Muscle layer of colon (tissue), 2 donors: ENCODE results near the gene SYNJ1.
"Not testable (repeated sequence)": the region's sequence is repeated elsewhere in the genome, so short reads cannot be mapped to it uniquely, and the experiment has no call there.

Experiments
- H3K27ac ChIP-seq: one replicate; pipeline ENCODE4 v1.7.0; 2013; ENCODE audit warnings: low read depth, mild to moderate bottlenecking, low read length, moderate library complexity
- H3K27me3 ChIP-seq, 2 donors: one replicate each; pipeline ENCODE4 v1.7.0; 2013; ENCODE audit warnings: low read length in 2 of 2, mild to moderate bottlenecking in 2 of 2; ENCODE audit not compliant: insufficient read depth in 2 of 2, control insufficient read depth in 1 of 2
- H3K36me3 ChIP-seq: one replicate; pipeline ENCODE4 v1.7.0; 2013; ENCODE audit warnings: mild to moderate bottlenecking, low read length; ENCODE audit not compliant: insufficient read depth
- H3K4me1 ChIP-seq: one replicate; pipeline ENCODE4 v1.7.0; 2013; ENCODE audit warnings: mild to moderate bottlenecking, low read length; ENCODE audit not compliant: insufficient read depth
- H3K4me3 ChIP-seq, 2 donors: one replicate each; pipeline ENCODE4 v1.7.0; 2013; ENCODE audit warnings: low read length in 2 of 2, low read depth in 1 of 2, mild to moderate bottlenecking in 1 of 2, moderate library complexity in 1 of 2
- H3K9ac ChIP-seq: one replicate; pipeline ENCODE4 v1.7.0; 2013; ENCODE audit warnings: low read length
- H3K9me3 ChIP-seq: one replicate; pipeline ENCODE4 v1.7.0; 2013; ENCODE audit warnings: mild to moderate bottlenecking, low read length
- donor health status: abdominal sarcoma.
- donor health status: Adenocarcinoma of cecum.

SYNJ1 gene

DNA sequence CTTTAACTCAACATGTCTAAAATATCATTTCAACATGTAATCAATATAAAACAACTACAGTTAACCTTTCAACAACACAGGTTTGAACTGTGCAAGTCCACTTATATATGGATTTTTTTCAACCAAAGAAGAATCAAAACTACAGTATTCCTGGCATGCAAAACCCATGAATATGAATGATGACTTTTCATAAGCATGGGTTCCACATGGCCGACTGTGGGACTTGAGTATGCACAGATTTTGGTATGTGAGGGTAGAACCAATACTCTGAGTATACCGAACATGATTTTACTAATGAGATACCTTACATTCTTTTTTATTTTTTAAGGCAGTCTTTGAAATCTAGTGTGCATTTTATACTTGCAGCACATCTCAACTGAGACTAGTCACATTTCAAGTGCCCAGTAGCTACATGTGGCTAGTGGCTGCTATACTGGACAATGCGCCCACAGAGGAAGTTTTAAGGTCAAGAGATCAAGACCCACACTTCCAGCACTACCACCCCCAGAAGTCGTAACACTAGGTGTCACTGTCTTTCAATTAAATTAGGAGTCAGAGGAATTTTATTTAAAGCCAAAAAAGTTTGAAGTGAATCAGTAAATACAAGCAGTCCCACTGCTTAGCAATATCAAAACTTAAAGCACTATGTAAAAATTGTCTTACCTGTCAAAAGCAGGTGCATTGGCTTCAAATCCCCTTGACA, 40.0 kb downstream of the SYNJ1 start:
- Histone ChIP-seq H3K36me3 (no peaks in the 10 kb centered on the region), H3K4me1 (no peaks in the 10 kb centered on the region), H3K27ac (no peak overlapping the region), H3K9ac (no peak overlapping the region), H3K27me3 (no peaks in the 10 kb centered on the region), H3K4me3 (no peak overlapping the region), H3K9me3 (no peaks in the 10 kb centered on the region)

DNA sequence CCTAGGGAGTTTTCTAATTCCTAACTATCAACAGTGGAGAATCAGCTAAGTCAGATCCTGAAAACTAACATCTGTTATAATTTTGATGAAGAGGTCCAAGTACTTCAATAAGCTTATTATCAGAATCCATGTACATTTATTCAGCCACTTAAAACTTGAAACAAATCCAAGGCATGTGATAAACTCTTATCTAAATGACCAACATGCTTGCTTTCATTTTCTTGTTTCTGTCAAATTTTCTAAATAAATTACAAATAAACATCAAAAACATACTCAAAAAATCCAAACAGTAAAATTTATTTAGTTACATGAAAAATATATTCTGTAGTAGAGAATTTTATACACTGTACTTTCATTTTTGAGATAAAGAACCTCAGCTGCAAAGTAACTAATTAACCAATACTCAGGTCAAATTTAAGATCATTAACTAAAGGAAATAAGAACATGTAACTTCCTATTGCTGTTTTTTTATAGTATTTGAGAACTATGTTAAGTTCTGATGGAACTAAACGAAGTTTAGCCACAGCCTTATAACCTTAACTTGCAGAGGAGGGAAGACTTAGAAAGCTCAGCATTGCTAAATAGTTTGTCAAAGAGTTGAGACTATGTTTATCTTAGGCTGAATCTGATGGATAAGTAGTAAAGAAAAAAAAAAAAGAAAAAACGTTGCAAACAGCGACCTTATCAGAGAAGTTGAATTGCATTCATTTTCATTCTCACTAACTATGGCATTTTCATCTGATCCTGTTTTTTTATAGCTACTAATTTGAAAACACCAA, 44.9 kb downstream of the SYNJ1 start:
- H3K27ac ChIP-seq: no peak overlapping the region
- no peak overlapping the region for H3K9ac ChIP-seq
- no peaks in the 10 kb centered on the region for H3K27me3 ChIP-seq
- no peak overlapping the region for H3K4me3 ChIP-seq
- no peaks in the 10 kb centered on the region for H3K4me1 ChIP-seq
- no peaks in the 10 kb centered on the region for H3K9me3 ChIP-seq
- H3K36me3 ChIP-seq: peaks cover 5% of the 10 kb centered on the region

DNA sequence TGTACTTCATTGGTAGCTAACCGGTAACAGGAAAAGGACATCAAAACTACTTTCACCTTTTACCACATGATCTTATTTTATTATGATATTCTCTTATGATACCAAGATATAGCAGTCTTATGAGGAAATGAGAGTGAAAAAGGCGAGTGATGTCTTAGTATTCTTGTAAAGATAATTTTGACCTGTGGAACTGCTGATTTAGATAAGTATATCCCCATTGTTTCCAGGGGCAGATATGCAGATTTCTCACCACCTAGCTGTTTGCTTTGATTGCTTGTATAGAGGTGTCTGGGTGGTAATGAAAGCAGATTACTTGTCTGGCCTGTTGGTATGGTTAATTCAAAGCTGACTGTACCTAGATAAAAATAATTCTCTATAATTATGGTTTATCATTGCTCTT, 53.1 kb downstream of the SYNJ1 start:
- no peaks in the 10 kb centered on the region for H3K4me1 ChIP-seq
- no peaks in the 10 kb centered on the region for H3K27me3 ChIP-seq
- no peaks in the 10 kb centered on the region for H3K9me3 ChIP-seq
- H3K27ac ChIP-seq: no peak overlapping the region
- no peak overlapping the region for H3K9ac ChIP-seq
- H3K36me3 ChIP-seq: peaks cover 10% of the 10 kb centered on the region
- H3K4me3 ChIP-seq: no peak overlapping the region

DNA sequence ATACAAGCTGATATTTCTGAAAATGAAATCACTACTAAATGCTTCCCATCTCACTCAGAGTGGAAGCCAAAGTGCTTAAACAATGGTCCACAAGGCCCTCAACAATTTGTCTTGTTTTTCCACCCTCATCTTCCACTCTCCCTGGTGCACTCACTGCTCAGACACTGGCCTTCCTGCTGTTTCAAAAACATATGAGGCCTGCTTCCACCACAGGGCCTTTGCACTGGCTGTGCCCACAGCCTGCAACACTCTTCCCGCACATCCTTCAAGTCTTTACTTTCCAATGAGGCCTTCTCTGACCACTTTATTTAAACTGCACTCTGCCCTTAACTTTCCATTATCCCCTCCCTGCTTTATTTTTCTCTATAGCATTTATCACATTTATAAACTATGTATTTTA, 53.8 kb downstream of the SYNJ1 start:
- Histone ChIP-seq H3K9ac (no peak overlapping the region), H3K9me3 (no peaks in the 10 kb centered on the region), H3K27me3 (no peaks in the 10 kb centered on the region), H3K36me3 (peaks cover 10% of the 10 kb centered on the region), H3K27ac (no peak overlapping the region), H3K4me1 (no peaks in the 10 kb centered on the region), H3K4me3 (no peak overlapping the region)

DNA sequence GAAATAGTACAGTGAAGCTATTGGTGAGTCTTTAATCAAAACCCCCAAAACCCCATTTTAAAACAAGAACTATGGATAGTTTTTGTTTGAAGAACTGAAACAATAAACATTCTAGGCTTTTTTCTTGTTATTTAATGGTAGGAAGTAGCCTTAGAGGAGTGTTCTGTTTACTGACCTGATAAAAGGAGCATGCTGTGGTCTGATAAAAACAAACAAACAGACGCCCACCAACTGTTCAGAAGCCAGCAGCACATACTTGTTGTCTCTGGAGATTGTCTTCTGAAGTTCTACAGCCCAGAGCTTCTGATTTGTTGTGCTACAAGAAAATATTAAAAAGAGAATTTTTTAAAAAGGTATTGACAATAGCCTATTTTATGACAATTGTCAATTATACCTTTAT, 61.6 kb downstream of the SYNJ1 start:
- Histone ChIP-seq H3K4me3 (no peak overlapping the region), H3K9ac (no peak overlapping the region), H3K36me3 (peaks cover 26% of the 10 kb centered on the region), H3K4me1 (no peaks in the 10 kb centered on the region), H3K27ac (no peak overlapping the region), H3K27me3 (no peaks in the 10 kb centered on the region), H3K9me3 (no peaks in the 10 kb centered on the region)

DNA sequence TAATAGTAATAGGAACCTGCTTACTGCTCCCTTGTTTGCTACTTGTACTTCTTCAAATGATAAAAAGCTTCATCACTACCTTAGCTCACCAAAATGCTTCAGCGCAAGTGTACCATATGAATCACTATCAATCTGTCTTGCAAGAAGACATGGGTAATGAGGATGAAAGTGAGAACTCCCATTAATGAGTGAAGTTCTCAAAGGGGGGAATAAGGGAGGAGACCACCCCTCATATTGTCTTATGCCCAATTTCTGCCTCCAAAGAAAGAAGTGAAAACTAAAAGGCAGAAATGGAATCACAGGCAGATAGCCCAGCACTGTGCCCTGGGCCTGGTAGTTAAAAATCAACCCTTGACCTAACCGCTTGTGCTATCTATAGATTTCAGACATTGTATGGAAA, 63.7 kb downstream of the SYNJ1 start:
- H3K9ac ChIP-seq, H3K9me3 ChIP-seq, H3K27me3 ChIP-seq, H3K4me1 ChIP-seq, H3K27ac ChIP-seq, H3K4me3 ChIP-seq: not testable (repeated sequence)
- H3K36me3 ChIP-seq: peaks cover 26% of the 10 kb centered on the region

DNA sequence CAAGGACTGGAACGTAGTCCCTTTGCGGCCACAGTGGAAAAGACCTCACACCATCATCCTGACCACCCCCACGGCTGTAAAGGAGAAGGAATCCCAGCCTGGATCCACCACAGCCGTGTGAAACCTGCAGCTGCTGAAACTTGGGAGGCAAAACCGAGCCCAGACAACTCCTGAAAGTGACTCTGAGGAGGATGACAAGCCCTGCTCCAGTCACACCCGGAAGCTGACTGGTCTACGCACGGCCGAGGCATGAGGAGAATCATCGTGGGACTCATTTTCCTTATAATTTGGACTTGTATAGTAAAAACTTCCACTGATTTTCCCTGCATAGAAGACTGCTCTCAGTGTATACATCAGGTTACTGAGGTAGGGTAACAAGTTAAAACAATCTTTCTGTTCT, 65.8 kb downstream of the SYNJ1 start:
- H3K9me3 ChIP-seq, H3K9ac ChIP-seq, H3K27me3 ChIP-seq, H3K27ac ChIP-seq, H3K4me3 ChIP-seq, H3K4me1 ChIP-seq: not testable (repeated sequence)
- peaks cover 28% of the 10 kb centered on the region for H3K36me3 ChIP-seq

DNA sequence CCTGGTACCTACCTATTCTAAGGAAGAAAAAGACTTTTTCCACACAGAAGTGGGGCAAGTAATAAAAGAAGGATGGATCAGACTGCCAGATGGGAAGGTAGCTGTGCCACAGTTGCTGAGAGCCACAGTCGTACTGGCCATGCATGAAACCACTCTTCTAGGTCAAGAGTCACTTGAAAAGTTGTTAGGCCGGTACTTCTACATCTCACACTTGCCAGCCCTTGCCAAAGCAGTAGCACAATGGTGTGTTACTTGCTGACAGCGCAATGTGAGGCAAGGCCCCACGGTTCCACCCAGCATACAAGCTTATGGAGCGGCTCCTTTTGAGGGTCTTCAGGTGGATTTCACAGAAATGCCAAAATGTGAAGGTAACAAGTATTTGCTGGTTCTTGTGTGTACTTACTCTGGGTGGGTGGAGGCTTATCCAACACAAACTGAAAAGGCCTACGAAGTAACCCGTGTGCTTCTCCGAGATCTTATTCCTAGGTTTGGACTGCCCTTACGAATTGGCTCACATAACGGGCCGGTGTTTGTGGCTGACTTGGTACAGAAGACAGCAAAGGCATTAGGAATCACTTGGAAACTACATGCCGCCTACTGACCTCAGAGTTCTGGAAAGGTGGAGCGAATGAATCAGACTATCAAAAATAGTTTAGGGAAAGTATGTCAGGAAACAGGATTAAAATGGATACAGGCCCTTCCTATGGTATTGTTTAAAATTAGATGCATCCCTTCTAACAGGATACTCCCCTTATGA, 66.6 kb downstream of the SYNJ1 start:
- not testable (repeated sequence) for H3K4me1 ChIP-seq, H3K27ac ChIP-seq, H3K4me3 ChIP-seq, H3K27me3 ChIP-seq, H3K9ac ChIP-seq, H3K9me3 ChIP-seq
- H3K36me3 ChIP-seq: peaks cover 31% of the 10 kb centered on the region

DNA sequence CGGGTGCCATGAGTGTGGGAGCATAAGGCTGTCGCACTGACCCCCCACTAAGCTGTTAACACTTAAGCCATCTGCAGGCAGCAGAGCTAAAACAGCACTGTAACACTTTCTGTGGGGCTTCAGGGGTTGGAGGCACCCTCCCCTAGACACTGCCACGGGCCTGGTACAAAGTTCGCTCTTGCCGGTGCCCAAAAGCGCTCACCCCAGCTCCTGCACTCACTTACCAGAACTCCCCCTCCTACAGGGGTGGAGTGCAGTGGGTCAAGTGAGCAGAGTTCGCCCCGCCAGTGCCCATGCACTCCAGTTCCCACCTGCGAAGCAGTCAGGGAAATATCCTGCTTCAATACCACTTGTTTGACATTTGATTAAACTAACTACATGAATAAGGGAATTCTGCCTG, 69.3 kb downstream of the SYNJ1 start:
- H3K4me1 ChIP-seq: no peaks in the 10 kb centered on the region
- H3K27ac ChIP-seq: no peak overlapping the region
- H3K36me3 ChIP-seq: peaks cover 14% of the 10 kb centered on the region
- no peak overlapping the region for H3K4me3 ChIP-seq
- no peaks in the 10 kb centered on the region for H3K27me3 ChIP-seq
- H3K9ac ChIP-seq: no peak overlapping the region
- no peaks in the 10 kb centered on the region for H3K9me3 ChIP-seq

DNA sequence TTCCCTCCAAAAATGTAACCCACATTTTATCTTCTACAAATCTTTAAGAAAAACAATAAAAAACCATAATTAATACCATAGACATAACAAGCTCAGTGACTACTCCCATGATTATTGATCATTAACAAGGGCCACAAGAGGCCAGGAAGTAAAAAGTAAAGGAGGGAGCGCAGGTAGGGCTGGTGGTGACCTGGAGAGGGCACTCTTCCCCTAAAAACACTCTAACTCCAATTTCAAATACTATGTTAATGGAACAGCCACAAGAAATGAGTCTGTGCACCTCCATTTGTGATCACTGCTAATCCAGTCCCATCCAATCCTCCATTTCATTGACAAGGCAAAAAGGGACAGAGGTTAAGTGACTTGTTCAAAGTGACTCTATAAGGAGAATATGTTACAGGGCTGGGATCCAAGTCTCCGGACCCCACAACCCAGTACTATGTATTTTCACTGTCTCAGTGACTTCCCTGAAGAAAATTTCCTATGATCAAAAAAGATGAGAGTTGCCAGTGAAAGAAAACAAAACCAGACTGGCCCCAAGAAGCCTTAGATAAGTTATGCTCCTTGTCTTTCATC, 74.4 kb downstream of the SYNJ1 start:
- H3K9ac ChIP-seq: no peak overlapping the region
- H3K27ac ChIP-seq: no peak overlapping the region
- no peaks in the 10 kb centered on the region for H3K9me3 ChIP-seq
- H3K4me1 ChIP-seq: no peaks in the 10 kb centered on the region
- no peak overlapping the region for H3K4me3 ChIP-seq
- no peaks in the 10 kb centered on the region for H3K27me3 ChIP-seq
- peaks cover 14% of the 10 kb centered on the region for H3K36me3 ChIP-seq

DNA sequence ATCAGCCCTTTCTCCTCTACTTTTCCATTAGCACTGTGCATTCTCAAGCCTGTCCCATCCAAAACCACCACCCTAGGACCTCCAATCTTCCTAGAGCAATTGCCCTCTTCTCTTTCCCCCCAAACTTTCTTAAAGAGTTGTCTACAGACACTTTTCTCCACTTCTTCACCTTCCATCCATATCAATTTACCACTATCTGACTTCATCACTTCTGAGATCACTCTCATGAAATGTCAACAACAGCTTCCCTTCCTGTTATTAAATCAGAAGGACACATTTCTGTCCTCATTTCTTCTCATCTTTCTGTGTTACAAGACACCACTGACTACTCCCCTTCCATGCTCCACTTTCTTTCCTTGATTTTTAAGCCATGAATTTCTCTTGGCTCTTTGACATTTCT, 79.6 kb downstream of the SYNJ1 start:
- H3K4me1 ChIP-seq: no peaks in the 10 kb centered on the region
- no peak overlapping the region for H3K4me3 ChIP-seq
- no peaks in the 10 kb centered on the region for H3K27me3 ChIP-seq
- no peak overlapping the region for H3K27ac ChIP-seq
- H3K9ac ChIP-seq: no peak overlapping the region
- H3K9me3 ChIP-seq: no peaks in the 10 kb centered on the region
- H3K36me3 ChIP-seq: peaks cover 8% of the 10 kb centered on the region
